Ishikawa (cell line): Measurements from ENCODE around the gene KNG1.
A peak's percentile ranks its signal among the peaks of the same experiment; 100 is the strongest.

ENCODE experiments used
- CEBPB ChIP-seq: IDR thresholded peaks from 2 replicates; pipeline ENCODE4 v1.6.1; 2012
- CREB1 ChIP-seq: IDR thresholded peaks from 2 replicates; pipeline ENCODE4 v1.6.1; 2012; ENCODE audit warnings: low read depth
- EGR1 ChIP-seq: IDR thresholded peaks from 2 replicates; pipeline ENCODE4 v1.6.1; 2012
- EP300 ChIP-seq: IDR thresholded peaks from 2 replicates; pipeline ENCODE4 v1.6.1; 2012; ENCODE audit warnings: borderline replicate concordance
- FOXM1 ChIP-seq: IDR thresholded peaks from 2 replicates; pipeline ENCODE4 v1.6.1; 2012; ENCODE audit warnings: low read depth, borderline replicate concordance
- MAX ChIP-seq: IDR thresholded peaks from 2 replicates; pipeline ENCODE4 v1.6.1; 2012
- NFIC ChIP-seq: IDR thresholded peaks from 2 replicates; pipeline ENCODE4 v1.6.1; 2012
- RAD21 ChIP-seq: IDR thresholded peaks from 2 replicates; pipeline ENCODE4 v1.6.1; 2012; ENCODE audit warnings: low read depth
- TAF1 ChIP-seq: IDR thresholded peaks from 2 replicates; pipeline ENCODE4 v1.6.1; 2012; ENCODE audit warnings: low read depth, mild to moderate bottlenecking
- TCF12 ChIP-seq: IDR thresholded peaks from 2 replicates; pipeline ENCODE4 v1.6.1; 2012; ENCODE audit warnings: low read depth
- TEAD4 ChIP-seq: IDR thresholded peaks from 2 replicates; pipeline ENCODE4 v1.6.1; 2012
- USF1 ChIP-seq: IDR thresholded peaks from 2 replicates; pipeline ENCODE4 v1.6.1; 2012
- YY1 ChIP-seq: IDR thresholded peaks from 2 replicates; pipeline ENCODE4 v1.6.1; 2012; ENCODE audit warnings: low read depth
- ZBTB7A ChIP-seq: IDR thresholded peaks from 2 replicates; pipeline ENCODE4 v1.6.1; 2012; ENCODE audit warnings: low read depth
- TF ChIP-seq, protein P1 (sequence below): IDR thresholded peaks from 2 replicates; pipeline ENCODE4 v1.6.1; 2012; ENCODE audit warnings: low read depth, mild to moderate bottlenecking

KNG1 gene

DNA sequence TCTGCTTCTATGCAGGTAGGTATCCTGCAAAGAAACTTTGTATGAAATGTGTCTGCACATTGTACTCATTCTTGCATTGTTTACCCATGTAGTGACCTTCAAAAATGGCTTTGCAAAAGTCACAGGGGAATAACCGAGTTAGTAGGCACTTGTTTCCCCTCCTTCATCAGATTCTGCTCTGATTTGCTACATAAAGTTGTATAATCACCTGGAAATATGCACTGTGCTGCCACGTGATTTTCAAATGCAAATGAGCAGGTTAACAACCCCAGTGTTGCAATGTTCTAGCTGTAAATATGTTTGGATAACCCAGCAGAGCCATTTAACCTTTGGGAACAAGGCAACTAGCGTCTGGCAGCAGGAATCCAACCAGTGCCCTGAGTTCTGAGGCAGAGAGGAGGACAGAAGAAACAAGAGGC is at the start of gene KNG1:
Gene KNG1 (plus strand): TSS at position 321 of the 419 bp plus-strand sequence. CDS start 184 bp downstream, outside the sequence.
- TF ChIP-seq, protein P1, sequence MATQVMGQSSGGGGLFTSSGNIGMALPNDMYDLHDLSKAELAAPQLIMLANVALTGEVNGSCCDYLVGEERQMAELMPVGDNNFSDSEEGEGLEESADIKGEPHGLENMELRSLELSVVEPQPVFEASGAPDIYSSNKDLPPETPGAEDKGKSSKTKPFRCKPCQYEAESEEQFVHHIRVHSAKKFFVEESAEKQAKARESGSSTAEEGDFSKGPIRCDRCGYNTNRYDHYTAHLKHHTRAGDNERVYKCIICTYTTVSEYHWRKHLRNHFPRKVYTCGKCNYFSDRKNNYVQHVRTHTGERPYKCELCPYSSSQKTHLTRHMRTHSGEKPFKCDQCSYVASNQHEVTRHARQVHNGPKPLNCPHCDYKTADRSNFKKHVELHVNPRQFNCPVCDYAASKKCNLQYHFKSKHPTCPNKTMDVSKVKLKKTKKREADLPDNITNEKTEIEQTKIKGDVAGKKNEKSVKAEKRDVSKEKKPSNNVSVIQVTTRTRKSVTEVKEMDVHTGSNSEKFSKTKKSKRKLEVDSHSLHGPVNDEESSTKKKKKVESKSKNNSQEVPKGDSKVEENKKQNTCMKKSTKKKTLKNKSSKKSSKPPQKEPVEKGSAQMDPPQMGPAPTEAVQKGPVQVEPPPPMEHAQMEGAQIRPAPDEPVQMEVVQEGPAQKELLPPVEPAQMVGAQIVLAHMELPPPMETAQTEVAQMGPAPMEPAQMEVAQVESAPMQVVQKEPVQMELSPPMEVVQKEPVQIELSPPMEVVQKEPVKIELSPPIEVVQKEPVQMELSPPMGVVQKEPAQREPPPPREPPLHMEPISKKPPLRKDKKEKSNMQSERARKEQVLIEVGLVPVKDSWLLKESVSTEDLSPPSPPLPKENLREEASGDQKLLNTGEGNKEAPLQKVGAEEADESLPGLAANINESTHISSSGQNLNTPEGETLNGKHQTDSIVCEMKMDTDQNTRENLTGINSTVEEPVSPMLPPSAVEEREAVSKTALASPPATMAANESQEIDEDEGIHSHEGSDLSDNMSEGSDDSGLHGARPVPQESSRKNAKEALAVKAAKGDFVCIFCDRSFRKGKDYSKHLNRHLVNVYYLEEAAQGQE, result no peak
- no peak for TF ChIP-seq TCF12

DNA sequence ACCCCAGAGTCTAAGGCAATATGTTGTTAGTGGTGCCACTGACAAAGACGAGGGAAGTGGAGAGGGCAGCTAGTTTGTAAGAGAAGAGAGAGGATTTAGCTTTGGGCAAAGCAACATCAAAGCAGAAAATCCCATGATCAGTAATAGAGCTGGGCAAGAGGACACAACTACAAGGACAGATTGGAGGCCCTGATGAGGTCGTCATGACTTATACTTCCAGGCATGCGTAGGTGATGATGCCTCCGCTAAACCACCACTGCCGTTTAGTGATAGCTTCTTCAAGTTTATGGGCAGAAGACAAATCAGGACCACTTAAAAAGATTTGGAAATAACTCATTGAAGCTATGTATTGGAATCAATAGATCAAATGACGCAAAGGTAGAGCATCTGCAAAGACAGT is 48.7 kb upstream of the KNG1 start:
- TF ChIP-seq, protein P1, result no peak
- TF ChIP-seq ZBTB7A, result no peak

GRCh38 chr3:186669378-186670084 is 47.6 kb upstream of the KNG1 start:
- TF ChIP-seq TCF12 (no peak), MAX (no peak), EGR1 (no peak), CEBPB (peak; percentile 82)
- TF ChIP-seq, protein P1, result no peak

DNA sequence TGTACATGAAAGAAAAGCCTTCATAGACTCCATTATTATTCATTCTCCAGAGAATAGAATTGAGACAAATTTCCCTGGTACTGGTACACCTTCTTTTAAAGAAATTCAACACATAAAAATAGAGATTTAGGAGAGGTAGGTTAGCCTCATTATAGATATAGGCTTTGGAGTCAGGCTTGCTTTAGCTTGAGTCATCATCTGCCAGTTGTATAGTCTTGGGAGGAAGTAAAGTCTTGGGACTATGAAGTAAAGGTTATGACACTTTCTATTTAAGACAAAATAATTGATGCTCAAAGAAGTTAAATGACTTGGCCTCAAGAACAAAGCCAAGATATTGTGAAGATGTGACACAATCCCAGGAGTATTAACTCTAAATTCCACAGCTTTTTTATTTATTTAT is 47.0 kb upstream of the KNG1 start:
- TF ChIP-seq FOXM1, result no peak
- no peak for TF ChIP-seq EGR1
- TF ChIP-seq, protein P1, result no peak
- no peak for TF ChIP-seq CEBPB
- no peak for TF ChIP-seq MAX
- no peak for TF ChIP-seq NFIC
- no peak for TF ChIP-seq TAF1
- no peak for TF ChIP-seq RAD21
- no peak for TF ChIP-seq EP300
- TF ChIP-seq TCF12, result no peak
- no peak for TF ChIP-seq YY1
- no peak for TF ChIP-seq CREB1
- no peak for TF ChIP-seq ZBTB7A
- TF ChIP-seq USF1, result no peak
- TF ChIP-seq TEAD4, result no peak
